ENCODE measurements around the gene ITPRIP.

DNA sequence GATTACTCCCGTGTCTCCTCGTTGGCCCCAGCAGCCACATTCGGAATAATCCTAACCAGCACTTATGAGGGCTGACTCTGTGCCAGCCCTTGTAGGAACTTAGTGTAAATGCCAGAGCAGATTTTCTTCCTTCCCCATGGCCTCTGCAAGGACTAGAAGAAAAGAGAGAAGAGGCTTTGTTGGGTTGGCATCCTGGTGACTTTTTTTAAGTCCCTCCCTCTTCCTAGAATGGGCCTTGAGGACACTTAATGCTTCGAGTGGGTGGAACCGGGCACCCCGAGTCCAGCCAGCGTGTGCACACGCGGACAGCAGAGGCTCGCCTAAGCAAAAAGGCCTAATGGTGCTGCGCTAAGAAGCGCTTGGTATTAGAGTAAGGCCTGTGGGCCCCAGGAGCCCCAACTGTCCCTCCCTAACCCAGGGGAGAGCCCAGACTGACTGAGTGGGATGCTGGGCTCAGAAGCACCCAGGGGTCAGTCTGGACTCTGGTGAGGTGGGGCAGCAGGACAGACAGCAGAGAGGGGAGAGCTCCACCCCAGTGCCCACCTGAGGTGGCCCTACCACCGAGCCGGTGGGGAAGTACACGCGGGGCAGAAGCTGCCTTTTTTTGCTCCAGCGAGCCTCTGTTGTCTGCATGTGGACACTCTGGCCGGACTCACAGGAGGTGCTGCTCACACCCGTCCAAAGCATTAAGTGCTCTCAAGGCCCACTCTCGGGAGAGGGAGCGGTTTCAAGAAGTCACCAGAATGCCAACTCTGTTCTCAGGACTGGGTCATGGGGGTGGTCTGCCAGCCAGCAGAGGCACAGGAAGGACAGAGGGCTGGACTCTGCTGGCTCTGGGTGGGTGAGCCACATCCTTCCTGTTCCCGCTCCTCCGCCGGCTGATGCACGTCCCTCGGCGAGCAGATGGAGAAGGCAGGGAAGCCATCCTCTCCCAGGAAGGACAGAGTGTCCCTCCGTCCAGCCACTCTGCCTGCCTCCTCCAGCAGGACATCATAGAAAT lies 12.5 kb downstream of the ITPRIP start:
- TF ChIP-seq, protein P1, sequence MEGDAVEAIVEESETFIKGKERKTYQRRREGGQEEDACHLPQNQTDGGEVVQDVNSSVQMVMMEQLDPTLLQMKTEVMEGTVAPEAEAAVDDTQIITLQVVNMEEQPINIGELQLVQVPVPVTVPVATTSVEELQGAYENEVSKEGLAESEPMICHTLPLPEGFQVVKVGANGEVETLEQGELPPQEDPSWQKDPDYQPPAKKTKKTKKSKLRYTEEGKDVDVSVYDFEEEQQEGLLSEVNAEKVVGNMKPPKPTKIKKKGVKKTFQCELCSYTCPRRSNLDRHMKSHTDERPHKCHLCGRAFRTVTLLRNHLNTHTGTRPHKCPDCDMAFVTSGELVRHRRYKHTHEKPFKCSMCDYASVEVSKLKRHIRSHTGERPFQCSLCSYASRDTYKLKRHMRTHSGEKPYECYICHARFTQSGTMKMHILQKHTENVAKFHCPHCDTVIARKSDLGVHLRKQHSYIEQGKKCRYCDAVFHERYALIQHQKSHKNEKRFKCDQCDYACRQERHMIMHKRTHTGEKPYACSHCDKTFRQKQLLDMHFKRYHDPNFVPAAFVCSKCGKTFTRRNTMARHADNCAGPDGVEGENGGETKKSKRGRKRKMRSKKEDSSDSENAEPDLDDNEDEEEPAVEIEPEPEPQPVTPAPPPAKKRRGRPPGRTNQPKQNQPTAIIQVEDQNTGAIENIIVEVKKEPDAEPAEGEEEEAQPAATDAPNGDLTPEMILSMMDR (IDR thresholded peaks at IDR 0.05; ENCODE audit: low read length): no peak
- no peak for TF ChIP-seq EZH2 (IDR thresholded peaks at IDR 0.05; ENCODE audit: borderline replicate concordance, low read length)

All from OCI-LY1 (cell line).